Measurements from ENCODE around the gene TBC1D5.

The TBC1D5 gene

GRCh38 chr3:17459470-17459993, 282.9 kb downstream of the TBC1D5 start:
- DNase-seq, result no peak

- DNase-seq, result no peak
These were observed 285.8 kb downstream of the TBC1D5 start for GRCh38 chr3:17456650-17457049.

- DNase-seq, result no peak
These were observed 286.4 kb downstream of the TBC1D5 start for GRCh38 chr3:17456046-17456445.

- no peak for DNase-seq
These were observed 297.6 kb downstream of the TBC1D5 start for GRCh38 chr3:17444865-17445264.

GRCh38 chr3:17443142-17443541, 299.3 kb downstream of the TBC1D5 start:
- DNase-seq, result no peak

- no peak for DNase-seq
These were observed 299.9 kb downstream of the TBC1D5 start for GRCh38 chr3:17442332-17443049.

GRCh38 chr3:17433876-17434275, 308.6 kb downstream of the TBC1D5 start:
- DNase-seq, result no peak

- no peak for DNase-seq
These were observed 310.2 kb downstream of the TBC1D5 start for GRCh38 chr3:17432236-17432635.

- DNase-seq, result no peak
These were observed 310.9 kb downstream of the TBC1D5 start for GRCh38 chr3:17431484-17432045.

GRCh38 chr3:17431004-17431403, 311.4 kb downstream of the TBC1D5 start:
- DNase-seq, result peak; percentile 18 to 21

- no peak for DNase-seq
These were observed 311.8 kb downstream of the TBC1D5 start for GRCh38 chr3:17430582-17430981.

- no peak for DNase-seq
These were observed 318.5 kb downstream of the TBC1D5 start for GRCh38 chr3:17423786-17424536.

GRCh38 chr3:17422636-17423035, 319.8 kb downstream of the TBC1D5 start:
- no peak for DNase-seq

GRCh38 chr3:17420668-17421067, 321.8 kb downstream of the TBC1D5 start:
- peak in 1 of 2 experiments; percentile 15 for DNase-seq

GRCh38 chr3:17412950-17413530, 329.4 kb downstream of the TBC1D5 start:
- peak; percentile 37 to 67 for DNase-seq

GRCh38 chr3:17411157-17411877, 331.1 kb downstream of the TBC1D5 start:
- DNase-seq, result no peak

GRCh38 chr3:17407576-17407975, 334.9 kb downstream of the TBC1D5 start:
- DNase-seq, result no peak

GRCh38 chr3:17404548-17404947, 337.9 kb downstream of the TBC1D5 start:
- no peak for DNase-seq

GRCh38 chr3:17402442-17402841, 340.0 kb downstream of the TBC1D5 start:
- no peak for DNase-seq

GRCh38 chr3:17401912-17402311, 340.5 kb downstream of the TBC1D5 start:
- no peak for DNase-seq

GRCh38 chr3:17399586-17399985, 342.8 kb downstream of the TBC1D5 start:
- DNase-seq, result no peak

GRCh38 chr3:17398959-17399551, 343.4 kb downstream of the TBC1D5 start:
- no peak for DNase-seq

All from SHP77 (cell line).